ENCODE measurements around the gene SOD1.
"Not testable (repeated sequence)": the region's sequence is repeated elsewhere in the genome, so short reads cannot be mapped to it uniquely, and the experiment has no call there.

The SOD1 gene

DNA sequence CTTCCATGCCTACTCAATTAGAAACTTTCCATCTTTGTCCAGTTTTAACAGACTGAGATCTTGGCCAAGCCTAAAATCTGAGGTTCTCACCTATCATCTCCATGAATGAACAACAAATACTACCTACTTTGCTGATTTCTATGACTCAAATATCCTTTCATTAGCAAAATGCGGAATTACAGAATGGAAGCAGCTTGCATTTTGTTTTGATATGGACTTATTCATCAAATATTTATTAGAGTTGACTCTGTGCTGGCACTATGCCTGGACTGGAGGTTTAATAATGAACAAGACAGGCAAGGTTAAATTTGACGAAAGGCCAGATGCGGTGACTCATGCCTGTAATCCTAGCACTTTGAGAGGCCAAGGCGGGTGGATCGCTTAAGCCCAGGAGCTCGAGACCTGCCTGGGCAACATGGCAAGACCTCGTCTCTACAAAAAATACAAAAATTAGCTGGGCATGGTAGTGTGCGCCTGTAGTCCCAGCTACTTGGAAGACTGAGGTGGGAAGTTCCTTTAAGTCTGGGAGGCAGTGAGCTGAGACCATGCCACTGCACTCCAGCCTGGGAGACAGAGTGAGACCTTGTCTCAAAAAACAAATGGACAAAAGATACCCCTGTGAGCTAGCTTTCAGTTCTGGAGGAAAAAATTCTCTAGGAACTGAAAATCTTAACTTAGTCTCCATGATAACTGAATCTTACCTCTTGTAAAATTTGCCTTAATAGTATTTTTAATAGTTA is 29.4 kb upstream of the SOD1 start:
- no peaks in the 10 kb centered on the region for H3K79me1 ChIP-seq (ENCODE audit: low read length)
- H3K23ac ChIP-seq (ENCODE audit: low read length) = no peak overlapping the region
- H3K27ac ChIP-seq (ENCODE audit: low read depth, low read length) = no peak overlapping the region
- no peak overlapping the region for H4K8ac ChIP-seq (ENCODE audit: low read depth, low read length)
- no peak overlapping the region for H3K9ac ChIP-seq (ENCODE audit: low read length)
- H3K4me3 ChIP-seq (ENCODE audit: low read length) = no peak overlapping the region
- DNase-seq = no peak
- no peak overlapping the region for H3K4me2 ChIP-seq (ENCODE audit: low read length)
- no peaks in the 10 kb centered on the region for H3K79me2 ChIP-seq (ENCODE audit: control insufficient read depth, insufficient read depth, low read length)
- H3K56ac ChIP-seq (ENCODE audit: low read length) = no peak overlapping the region
- H2AK5ac ChIP-seq (ENCODE audit: low read length) = no peak overlapping the region
- no peak overlapping the region for H2BK15ac ChIP-seq (replicated peaks; ENCODE audit: low read depth)
- no peaks in the 10 kb centered on the region for H3K36me3 ChIP-seq (ENCODE audit: control insufficient read depth, insufficient read depth, low read length)
- no peak overlapping the region for H2BK120ac ChIP-seq (ENCODE audit: low read depth, low read length)
- H3K4me1 ChIP-seq (ENCODE audit: control insufficient read depth, low read depth, low read length) = no peaks in the 10 kb centered on the region
- no peak overlapping the region for H3K4ac ChIP-seq (ENCODE audit: low read depth, low read length)
- no peak overlapping the region for H2BK5ac ChIP-seq (ENCODE audit: low read length)
- H3K18ac ChIP-seq (ENCODE audit: low read length) = no peak overlapping the region
- no peak overlapping the region for H4K5ac ChIP-seq (ENCODE audit: low read length)
- no CpG with 5 or more reads among the region's 8 CpGs for WGBS (ENCODE audit: extremely low coverage, insufficient coverage, low lambda C conversion rate)
- H3K27me3 ChIP-seq (ENCODE audit: insufficient read depth, low read length, poor library complexity) = no peaks in the 10 kb centered on the region

DNA sequence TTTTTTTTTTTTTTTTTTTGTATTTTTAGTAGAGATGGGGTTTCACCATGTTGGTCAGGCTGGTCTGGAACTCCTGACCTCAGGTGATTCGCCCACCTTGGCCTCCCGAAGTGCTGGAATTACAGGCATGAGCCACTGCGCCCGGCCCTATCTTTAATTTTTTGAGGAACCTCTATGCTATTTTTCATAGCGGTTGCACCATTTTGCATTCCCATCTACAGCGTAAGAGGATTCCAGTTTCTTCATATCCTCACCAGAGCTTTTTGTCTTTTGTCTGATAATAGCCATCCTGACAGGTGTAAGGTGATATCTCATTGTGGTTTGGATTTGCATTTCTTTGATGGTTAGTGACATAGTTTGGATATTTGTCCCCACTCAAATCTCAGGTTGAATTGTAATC is 27.6 kb upstream of the SOD1 start:
- not testable (repeated sequence) for H3K27ac ChIP-seq (ENCODE audit: low read depth, low read length); H4K8ac ChIP-seq (ENCODE audit: low read depth, low read length); H2BK120ac ChIP-seq (ENCODE audit: low read depth, low read length); H3K36me3 ChIP-seq (ENCODE audit: control insufficient read depth, insufficient read depth, low read length); H2BK5ac ChIP-seq (ENCODE audit: low read length); H3K4ac ChIP-seq (ENCODE audit: low read depth, low read length); H3K4me1 ChIP-seq (ENCODE audit: control insufficient read depth, low read depth, low read length); H3K4me3 ChIP-seq (ENCODE audit: low read length); H3K56ac ChIP-seq (ENCODE audit: low read length); H3K9ac ChIP-seq (ENCODE audit: low read length); H3K4me2 ChIP-seq (ENCODE audit: low read length); H2AK5ac ChIP-seq (ENCODE audit: low read length); H3K79me1 ChIP-seq (ENCODE audit: low read length); H3K79me2 ChIP-seq (ENCODE audit: control insufficient read depth, insufficient read depth, low read length); H3K18ac ChIP-seq (ENCODE audit: low read length); H4K5ac ChIP-seq (ENCODE audit: low read length); H3K23ac ChIP-seq (ENCODE audit: low read length); H3K27me3 ChIP-seq (ENCODE audit: insufficient read depth, low read length, poor library complexity); H2BK15ac ChIP-seq (replicated peaks; ENCODE audit: low read depth); DNase-seq
- no CpG with 5 or more reads among the region's 6 CpGs for WGBS (ENCODE audit: extremely low coverage, insufficient coverage, low lambda C conversion rate)

DNA sequence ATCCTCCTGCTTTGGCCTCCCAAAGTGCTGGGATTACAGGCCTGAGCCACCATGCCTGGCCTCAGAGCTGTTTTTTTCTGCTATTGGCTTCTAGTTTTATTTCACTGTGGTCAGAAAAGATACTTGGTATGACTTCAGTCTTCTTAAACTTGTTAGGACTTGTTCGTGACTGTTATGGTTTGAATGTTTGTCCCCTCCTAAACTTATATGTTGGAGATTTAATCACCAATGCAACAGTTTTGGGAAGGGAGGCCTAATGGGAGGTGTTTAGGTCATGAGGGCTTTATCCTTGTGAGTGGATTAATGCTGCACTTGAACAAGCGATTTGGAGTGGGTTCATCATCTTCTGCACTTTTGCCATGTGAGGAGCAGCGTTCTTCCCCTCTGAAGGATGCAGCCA is 24.5 kb upstream of the SOD1 start:
- Histone ChIP-seq H3K79me2 (ENCODE audit: control insufficient read depth, insufficient read depth, low read length) (no peaks in the 10 kb centered on the region), H2AK5ac (ENCODE audit: low read length) (no peak overlapping the region), H3K4me2 (ENCODE audit: low read length) (no peak overlapping the region), H3K23ac (ENCODE audit: low read length) (no peak overlapping the region), H3K4me1 (ENCODE audit: control insufficient read depth, low read depth, low read length) (no peaks in the 10 kb centered on the region), H3K27me3 (ENCODE audit: insufficient read depth, low read length, poor library complexity) (no peaks in the 10 kb centered on the region), H3K79me1 (ENCODE audit: low read length) (no peaks in the 10 kb centered on the region), H3K9ac (ENCODE audit: low read length) (no peak overlapping the region), H4K8ac (ENCODE audit: low read depth, low read length) (no peak overlapping the region), H2BK120ac (ENCODE audit: low read depth, low read length) (no peak overlapping the region), H3K36me3 (ENCODE audit: control insufficient read depth, insufficient read depth, low read length) (no peaks in the 10 kb centered on the region), H2BK5ac (ENCODE audit: low read length) (no peak overlapping the region), H3K56ac (ENCODE audit: low read length) (no peak overlapping the region), H3K4ac (ENCODE audit: low read depth, low read length) (no peak overlapping the region), H3K18ac (ENCODE audit: low read length) (no peak overlapping the region), H3K27ac (ENCODE audit: low read depth, low read length) (no peak overlapping the region), H4K5ac (ENCODE audit: low read length) (no peak overlapping the region), H2BK15ac (replicated peaks; ENCODE audit: low read depth) (no peak overlapping the region), H3K4me3 (ENCODE audit: low read length) (no peak overlapping the region)
- no peak for DNase-seq
- WGBS (ENCODE audit: extremely low coverage, insufficient coverage, low lambda C conversion rate) = no CpG with 5 or more reads among the region's 3 CpGs

DNA sequence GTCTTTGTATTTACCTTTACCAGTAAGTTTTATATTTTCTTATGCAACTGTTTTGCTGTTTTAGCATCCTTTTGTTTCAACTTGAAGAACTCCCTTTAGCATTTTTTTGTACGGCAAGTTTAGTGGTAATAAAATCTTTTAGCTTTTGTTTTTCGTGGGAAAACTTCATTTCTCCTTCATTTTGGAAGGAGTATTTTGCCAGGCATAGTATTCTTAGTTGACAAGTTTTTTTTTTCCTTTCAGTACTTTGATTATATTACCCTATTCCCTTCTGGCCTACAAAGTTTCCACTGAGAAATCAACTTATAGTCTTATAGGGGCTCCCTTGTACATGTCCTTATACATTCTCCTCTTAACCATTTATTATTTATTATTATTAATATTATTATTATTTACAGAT is 22.6 kb upstream of the SOD1 start:
- no peak overlapping the region for H3K27ac ChIP-seq (ENCODE audit: low read depth, low read length)
- no peaks in the 10 kb centered on the region for H3K4me1 ChIP-seq (ENCODE audit: control insufficient read depth, low read depth, low read length)
- H2BK120ac ChIP-seq (ENCODE audit: low read depth, low read length) = no peak overlapping the region
- no peaks in the 10 kb centered on the region for H3K79me2 ChIP-seq (ENCODE audit: control insufficient read depth, insufficient read depth, low read length)
- H3K4me2 ChIP-seq (ENCODE audit: low read length) = no peak overlapping the region
- WGBS (ENCODE audit: extremely low coverage, insufficient coverage, low lambda C conversion rate) = no CpG with 5 or more reads among the region's 2 CpGs
- H3K27me3 ChIP-seq (ENCODE audit: insufficient read depth, low read length, poor library complexity) = no peaks in the 10 kb centered on the region
- H4K8ac ChIP-seq (ENCODE audit: low read depth, low read length) = no peak overlapping the region
- no peak overlapping the region for H2AK5ac ChIP-seq (ENCODE audit: low read length)
- H3K56ac ChIP-seq (ENCODE audit: low read length) = no peak overlapping the region
- DNase-seq = no peak
- no peak overlapping the region for H4K5ac ChIP-seq (ENCODE audit: low read length)
- no peak overlapping the region for H3K4ac ChIP-seq (ENCODE audit: low read depth, low read length)
- H3K9ac ChIP-seq (ENCODE audit: low read length) = no peak overlapping the region
- H3K4me3 ChIP-seq (ENCODE audit: low read length) = no peak overlapping the region
- no peak overlapping the region for H3K23ac ChIP-seq (ENCODE audit: low read length)
- no peaks in the 10 kb centered on the region for H3K36me3 ChIP-seq (ENCODE audit: control insufficient read depth, insufficient read depth, low read length)
- H2BK5ac ChIP-seq (ENCODE audit: low read length) = no peak overlapping the region
- H2BK15ac ChIP-seq (replicated peaks; ENCODE audit: low read depth) = no peak overlapping the region
- H3K79me1 ChIP-seq (ENCODE audit: low read length) = no peaks in the 10 kb centered on the region
- no peak overlapping the region for H3K18ac ChIP-seq (ENCODE audit: low read length)

DNA sequence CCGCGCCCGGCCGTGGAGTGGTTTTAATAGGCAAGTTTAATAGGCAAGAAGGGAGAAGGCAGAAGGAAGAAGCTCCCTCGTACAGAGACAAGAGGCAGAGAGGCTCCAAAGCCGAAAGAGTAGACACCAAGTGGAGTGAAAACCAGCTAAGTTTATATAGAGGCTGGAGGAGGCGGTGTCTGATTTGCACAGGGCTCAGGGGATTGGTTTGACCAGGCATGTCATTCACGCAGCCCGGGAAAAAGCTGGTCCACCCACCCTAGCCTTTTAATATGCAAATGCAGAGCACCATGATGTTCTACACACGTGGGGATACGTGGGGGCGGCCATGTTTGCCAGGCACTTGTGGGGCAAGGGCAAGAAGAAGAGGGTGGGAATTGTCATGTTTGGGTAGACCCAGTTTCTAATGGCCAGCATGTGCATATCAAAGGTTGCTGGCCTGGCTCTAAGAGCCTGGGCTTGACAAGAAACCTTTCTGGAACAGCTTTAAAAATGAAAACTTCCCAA is 18.0 kb upstream of the SOD1 start:
- Histone ChIP-seq H2AK5ac (ENCODE audit: low read length) (no peak overlapping the region), H3K23ac (ENCODE audit: low read length) (no peak overlapping the region), H3K56ac (ENCODE audit: low read length) (no peak overlapping the region), H2BK120ac (ENCODE audit: low read depth, low read length) (no peak overlapping the region), H3K27ac (ENCODE audit: low read depth, low read length) (no peak overlapping the region), H3K27me3 (ENCODE audit: insufficient read depth, low read length, poor library complexity) (no peaks in the 10 kb centered on the region), H3K4me3 (ENCODE audit: low read length) (no peak overlapping the region), H4K8ac (ENCODE audit: low read depth, low read length) (no peak overlapping the region), H4K5ac (ENCODE audit: low read length) (no peak overlapping the region), H3K79me2 (ENCODE audit: control insufficient read depth, insufficient read depth, low read length) (no peaks in the 10 kb centered on the region), H3K79me1 (ENCODE audit: low read length) (no peaks in the 10 kb centered on the region), H3K18ac (ENCODE audit: low read length) (no peak overlapping the region), H3K4me1 (ENCODE audit: control insufficient read depth, low read depth, low read length) (no peaks in the 10 kb centered on the region), H3K9ac (ENCODE audit: low read length) (no peak overlapping the region), H3K4me2 (ENCODE audit: low read length) (no peak overlapping the region), H3K4ac (ENCODE audit: low read depth, low read length) (no peak overlapping the region), H2BK5ac (ENCODE audit: low read length) (no peak overlapping the region), H3K36me3 (ENCODE audit: control insufficient read depth, insufficient read depth, low read length) (no peaks in the 10 kb centered on the region), H2BK15ac (replicated peaks; ENCODE audit: low read depth) (no peak overlapping the region)
- no CpG with 5 or more reads among the region's 12 CpGs for WGBS (ENCODE audit: extremely low coverage, insufficient coverage, low lambda C conversion rate)
- DNase-seq = no peak

DNA sequence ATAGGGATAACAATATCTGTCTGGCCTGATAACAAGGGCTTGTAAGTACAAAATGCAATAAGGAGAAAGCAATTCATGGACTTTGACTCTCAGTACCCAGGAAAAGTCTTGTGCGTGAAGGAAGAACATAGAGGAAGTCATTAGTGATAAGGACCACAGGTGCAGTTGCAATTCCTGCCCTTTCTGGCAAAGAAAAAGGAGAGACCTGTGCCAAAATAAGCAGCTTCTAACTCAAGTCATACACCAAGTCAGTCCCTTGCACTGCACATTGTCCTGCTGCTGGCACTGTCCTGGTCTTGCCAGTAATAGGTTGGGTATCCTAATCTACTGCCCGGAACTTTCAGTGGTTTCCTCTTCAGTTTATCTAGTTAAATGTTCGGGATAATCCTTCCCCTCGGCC is 14.8 kb upstream of the SOD1 start:
- no peak overlapping the region for H3K4ac ChIP-seq (ENCODE audit: low read depth, low read length)
- H3K4me1 ChIP-seq (ENCODE audit: control insufficient read depth, low read depth, low read length) = no peaks in the 10 kb centered on the region
- no peak overlapping the region for H3K18ac ChIP-seq (ENCODE audit: low read length)
- H3K9ac ChIP-seq (ENCODE audit: low read length) = no peak overlapping the region
- H3K4me2 ChIP-seq (ENCODE audit: low read length) = no peak overlapping the region
- H2BK5ac ChIP-seq (ENCODE audit: low read length) = no peak overlapping the region
- no peak overlapping the region for H2BK120ac ChIP-seq (ENCODE audit: low read depth, low read length)
- H3K27ac ChIP-seq (ENCODE audit: low read depth, low read length) = no peak overlapping the region
- H3K4me3 ChIP-seq (ENCODE audit: low read length) = no peak overlapping the region
- WGBS (ENCODE audit: extremely low coverage, insufficient coverage, low lambda C conversion rate) = no CpG with 5 or more reads among the region's 4 CpGs
- H3K27me3 ChIP-seq (ENCODE audit: insufficient read depth, low read length, poor library complexity) = no peaks in the 10 kb centered on the region
- H4K5ac ChIP-seq (ENCODE audit: low read length) = no peak overlapping the region
- no peak for DNase-seq
- H3K79me2 ChIP-seq (ENCODE audit: control insufficient read depth, insufficient read depth, low read length) = no peaks in the 10 kb centered on the region
- no peaks in the 10 kb centered on the region for H3K79me1 ChIP-seq (ENCODE audit: low read length)
- H3K23ac ChIP-seq (ENCODE audit: low read length) = no peak overlapping the region
- no peak overlapping the region for H2BK15ac ChIP-seq (replicated peaks; ENCODE audit: low read depth)
- H3K56ac ChIP-seq (ENCODE audit: low read length) = no peak overlapping the region
- H2AK5ac ChIP-seq (ENCODE audit: low read length) = no peak overlapping the region
- H4K8ac ChIP-seq (ENCODE audit: low read depth, low read length) = no peak overlapping the region
- H3K36me3 ChIP-seq (ENCODE audit: control insufficient read depth, insufficient read depth, low read length) = no peaks in the 10 kb centered on the region

Measured in mesendoderm (in vitro differentiated cells).